GM21526 (cell line): ENCODE results near the gene PGBD5.

Experiments
- ATAC-seq: cut with Tn5 transposase; IDR thresholded peaks from one replicate; pipeline ENCODE4 v1.9.1; 2021; ENCODE audit warnings: moderate library complexity; ENCODE audit not compliant: unreplicated experiment, low FRiP score

The PGBD5 gene

DNA sequence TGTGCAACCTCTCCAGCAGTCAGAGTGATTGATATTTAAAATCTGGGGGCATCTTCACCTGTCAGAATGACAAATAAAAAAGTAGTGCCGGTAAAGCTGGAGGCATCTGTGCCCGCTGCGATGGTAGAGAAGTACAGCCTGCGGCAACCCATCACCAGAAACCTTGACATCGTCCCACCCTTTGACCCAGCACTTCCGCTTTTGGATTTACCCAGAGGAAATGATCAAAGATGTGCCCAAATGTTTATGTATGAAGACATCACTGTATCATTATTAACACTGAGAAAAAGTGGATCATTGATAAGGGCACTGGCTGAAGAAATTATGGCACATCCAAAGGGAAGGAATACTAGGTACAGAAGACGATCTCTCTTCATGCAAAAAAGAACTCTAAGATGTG is 96.0 kb downstream of the PGBD5 start:
- no peak for ATAC-seq

DNA sequence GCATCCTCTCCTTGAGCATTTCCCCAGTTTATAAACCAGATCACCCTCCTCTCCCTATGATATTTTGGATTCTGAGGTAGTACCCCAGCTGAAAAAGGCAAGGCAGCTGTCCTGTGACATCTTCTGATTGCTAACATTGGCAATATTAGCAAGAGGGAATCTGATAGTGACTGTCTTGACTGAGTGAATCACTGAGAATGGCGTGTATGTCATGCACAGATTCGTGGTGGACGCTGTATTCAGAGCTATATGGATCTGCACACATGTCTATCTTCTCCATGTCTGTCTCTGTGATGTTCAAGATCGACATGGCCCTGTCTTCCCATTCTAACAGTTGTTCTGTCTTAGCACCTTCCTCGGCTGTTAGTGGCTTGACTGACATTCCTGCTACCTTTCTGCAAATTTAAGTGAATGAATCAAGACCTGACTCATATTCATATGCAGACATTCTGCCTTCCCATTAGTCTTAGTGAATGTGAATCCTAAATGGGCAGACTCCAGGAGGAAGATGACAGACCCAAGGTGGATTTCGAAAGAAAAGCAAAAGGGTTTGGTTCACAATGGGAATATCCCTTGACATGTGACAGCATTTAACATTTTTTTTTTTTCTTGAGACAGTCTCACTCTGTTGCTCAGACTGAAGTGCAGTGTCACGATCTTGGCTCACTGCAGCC is 97.7 kb downstream of the PGBD5 start:
- ATAC-seq, result no peak

DNA sequence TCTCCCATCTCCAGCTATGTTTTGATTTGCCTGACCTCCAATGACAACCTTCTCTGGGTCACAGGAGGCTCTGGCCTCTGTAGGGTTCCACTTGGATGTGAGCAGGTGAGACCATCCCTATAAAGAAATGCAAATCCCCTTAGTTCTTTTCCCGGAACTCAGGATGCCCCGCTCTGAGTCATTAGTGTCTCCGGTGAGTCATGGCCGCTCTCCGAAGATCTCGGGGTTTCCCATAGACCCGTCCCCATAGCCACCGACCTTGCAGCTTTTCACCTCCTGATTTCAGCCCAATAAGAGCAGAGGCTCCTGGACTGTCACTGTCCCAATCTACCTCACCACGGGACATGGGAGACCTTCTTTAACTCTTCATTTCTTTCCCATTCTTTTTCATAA is 98.2 kb downstream of the PGBD5 start:
- no peak for ATAC-seq

DNA sequence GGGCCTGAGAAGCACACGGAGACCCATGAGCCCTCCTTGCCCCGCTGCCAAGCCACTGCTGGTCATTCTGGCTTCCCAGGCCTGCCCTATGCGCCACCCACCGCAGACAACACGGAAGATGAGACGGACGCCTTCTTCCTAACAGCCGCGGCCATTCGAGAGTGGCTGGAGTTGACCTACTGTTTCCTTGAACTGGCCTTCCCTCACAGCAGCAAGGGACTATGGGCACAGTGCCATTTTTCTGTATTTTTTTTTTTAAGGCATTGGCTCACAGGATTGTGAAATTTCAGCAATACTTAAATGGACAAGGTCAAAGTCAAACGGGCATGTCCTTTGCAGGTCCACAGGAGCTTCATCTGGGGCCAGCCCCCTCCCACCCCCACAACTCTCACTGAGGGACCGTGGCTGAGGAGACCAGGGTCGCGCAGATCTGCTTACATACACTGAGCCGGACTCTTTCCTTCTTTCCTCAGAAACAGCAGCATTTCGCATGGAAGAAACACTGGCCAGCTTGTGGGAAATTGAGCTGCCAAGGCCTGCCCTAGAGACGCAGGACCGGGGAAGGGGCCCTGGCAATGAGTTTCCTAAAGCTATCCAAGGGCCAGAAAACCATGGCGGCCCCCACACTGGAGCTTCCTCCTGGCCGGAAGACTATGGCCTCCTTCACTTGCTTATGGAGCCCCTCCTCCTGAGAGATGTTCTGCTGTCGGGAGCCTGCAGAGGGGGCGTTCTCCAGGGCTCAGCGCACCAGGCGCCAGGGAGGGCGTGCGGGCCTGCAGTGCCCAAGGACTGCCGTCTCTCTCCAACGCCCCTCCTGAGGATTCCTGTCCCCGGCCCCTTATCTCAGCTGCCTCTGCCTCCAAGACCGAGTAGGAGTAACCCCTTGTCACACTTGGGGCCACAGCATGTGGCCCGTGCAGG is 98.9 kb downstream of the PGBD5 start:
- no peak for ATAC-seq

DNA sequence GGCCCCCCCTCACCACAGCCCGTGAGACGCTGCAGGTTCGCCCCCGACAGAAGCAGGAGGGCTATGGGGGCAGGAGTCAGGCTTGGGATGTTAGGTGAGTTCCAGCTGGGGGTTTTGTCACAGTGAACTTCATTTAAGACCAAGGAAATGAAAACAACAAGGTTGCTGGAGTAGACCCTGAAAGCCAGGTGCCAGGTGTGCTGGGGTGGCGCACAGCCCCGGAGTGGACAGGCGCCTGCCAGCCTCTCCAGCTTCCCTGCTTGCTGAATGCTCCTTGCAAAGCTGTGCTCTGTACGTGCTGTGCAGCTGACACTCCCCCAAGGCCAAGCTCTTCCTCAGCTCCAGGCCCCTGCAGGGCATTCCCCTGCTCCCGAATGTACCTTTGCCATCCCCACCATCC is 102.4 kb downstream of the PGBD5 start:
- no peak for ATAC-seq

DNA sequence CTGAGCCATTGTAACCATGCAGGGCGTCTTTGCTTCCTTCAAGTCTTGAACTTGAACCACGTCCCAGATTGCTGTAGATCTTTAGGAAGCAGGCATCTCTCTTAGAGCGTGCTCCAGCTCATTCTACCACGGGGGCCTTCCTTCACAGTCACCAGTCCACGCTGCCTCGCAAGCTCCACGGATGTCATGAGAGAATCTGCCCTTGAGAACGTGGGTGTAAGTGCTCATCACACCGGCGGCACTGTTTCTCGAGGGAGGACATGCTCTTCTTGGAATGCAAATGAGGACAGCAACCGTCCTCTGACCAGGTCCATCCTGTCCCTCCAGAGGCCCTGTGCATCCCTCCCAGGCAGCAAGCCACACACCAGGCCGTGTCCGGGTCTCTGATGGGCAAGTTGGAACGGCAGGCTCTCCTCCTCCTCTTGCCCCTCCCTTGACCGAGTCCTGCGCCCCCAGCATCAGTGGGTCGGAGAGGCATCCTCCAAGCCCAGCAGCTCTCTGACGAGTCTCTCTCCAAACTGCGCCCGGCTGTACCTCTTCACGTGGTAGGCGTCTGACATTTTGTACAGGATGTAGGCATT is 103.1 kb downstream of the PGBD5 start:
- no peak for ATAC-seq

DNA sequence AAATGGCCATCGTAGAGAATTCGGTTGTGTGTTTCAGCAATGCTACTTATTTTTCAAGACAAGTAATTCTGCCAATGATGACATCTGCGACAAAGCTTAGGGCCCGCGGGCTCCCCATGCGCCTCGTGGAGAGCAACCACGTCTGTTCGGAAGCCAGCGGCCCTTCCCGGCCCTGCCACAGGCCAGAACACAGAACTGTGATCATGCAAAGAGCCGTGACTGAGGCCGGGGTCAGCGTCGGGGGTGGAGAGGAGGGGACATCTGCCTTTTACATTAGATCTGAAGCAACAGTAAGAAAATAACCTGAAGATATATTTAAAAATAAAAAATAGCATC is 103.7 kb downstream of the PGBD5 start:
- ATAC-seq, result no peak

DNA sequence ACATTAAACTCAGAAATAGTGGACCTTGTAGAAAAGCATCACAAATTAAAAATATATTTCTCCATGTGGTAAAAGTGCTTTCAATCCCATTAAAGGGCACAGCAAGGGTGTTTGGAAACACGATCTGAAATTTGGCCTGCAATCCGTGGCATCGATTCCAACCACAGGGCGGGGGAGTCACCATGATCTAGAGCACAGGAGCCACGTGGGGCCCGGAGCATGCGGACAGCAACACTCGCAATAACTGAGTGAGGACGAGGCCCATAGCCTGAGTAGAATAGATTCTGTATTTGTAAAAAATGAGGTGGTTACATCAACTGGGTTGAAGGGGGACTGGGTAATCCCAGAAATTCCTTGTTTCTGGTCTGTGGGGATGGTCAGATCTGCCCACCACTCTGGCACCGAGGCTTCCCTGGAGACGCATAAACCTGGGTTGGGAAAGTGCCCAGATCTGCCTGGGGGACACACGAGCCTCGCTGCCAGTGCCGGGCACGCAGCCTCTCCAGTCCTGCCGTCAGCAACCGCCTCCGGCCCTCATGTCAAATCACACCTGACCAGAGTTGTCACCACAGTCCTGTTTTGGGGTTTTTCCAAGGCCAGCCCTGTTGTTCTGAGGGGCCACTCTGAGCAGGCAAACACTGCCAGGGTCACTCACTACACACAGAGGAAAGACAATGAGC is 104.3 kb downstream of the PGBD5 start:
- no peak for ATAC-seq

DNA sequence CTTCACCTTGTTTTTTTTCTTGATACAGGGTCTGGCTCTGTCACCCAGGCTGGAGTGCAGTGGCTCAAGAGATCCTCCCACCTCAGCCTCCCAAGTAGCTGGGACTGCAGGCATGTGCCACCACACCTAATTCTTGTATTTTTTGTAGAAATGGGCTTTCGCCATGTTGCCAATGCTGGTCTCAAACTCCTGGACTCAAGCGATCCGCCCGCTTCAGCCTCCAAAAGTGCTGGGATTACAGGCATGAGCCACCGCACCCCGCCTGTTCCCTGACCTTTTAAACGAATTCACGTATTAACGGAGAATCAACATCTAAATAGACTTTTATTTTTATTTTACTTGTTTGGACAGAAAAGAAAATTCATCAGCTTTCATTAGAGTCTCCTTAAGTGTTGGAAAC is 104.8 kb downstream of the PGBD5 start:
- ATAC-seq, result no peak

DNA sequence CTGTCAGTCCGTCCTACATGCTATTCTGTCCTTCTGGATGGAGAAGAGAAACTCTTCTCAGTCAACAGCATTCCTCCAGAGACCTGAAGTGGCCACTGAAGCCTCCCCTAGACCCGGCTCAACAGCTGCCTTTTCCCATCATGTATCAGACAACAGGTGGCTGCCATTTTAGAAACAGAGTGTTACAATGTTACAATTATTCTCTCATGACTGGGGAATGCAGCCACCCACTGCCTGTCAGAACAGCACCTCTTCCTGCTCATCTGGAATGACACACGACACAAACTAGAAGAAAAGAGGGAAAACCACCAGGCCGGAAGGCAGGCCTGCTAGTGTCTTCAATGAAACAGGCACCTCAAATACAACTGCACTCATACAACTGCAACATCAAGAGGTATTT is 105.3 kb downstream of the PGBD5 start:
- no peak for ATAC-seq

DNA sequence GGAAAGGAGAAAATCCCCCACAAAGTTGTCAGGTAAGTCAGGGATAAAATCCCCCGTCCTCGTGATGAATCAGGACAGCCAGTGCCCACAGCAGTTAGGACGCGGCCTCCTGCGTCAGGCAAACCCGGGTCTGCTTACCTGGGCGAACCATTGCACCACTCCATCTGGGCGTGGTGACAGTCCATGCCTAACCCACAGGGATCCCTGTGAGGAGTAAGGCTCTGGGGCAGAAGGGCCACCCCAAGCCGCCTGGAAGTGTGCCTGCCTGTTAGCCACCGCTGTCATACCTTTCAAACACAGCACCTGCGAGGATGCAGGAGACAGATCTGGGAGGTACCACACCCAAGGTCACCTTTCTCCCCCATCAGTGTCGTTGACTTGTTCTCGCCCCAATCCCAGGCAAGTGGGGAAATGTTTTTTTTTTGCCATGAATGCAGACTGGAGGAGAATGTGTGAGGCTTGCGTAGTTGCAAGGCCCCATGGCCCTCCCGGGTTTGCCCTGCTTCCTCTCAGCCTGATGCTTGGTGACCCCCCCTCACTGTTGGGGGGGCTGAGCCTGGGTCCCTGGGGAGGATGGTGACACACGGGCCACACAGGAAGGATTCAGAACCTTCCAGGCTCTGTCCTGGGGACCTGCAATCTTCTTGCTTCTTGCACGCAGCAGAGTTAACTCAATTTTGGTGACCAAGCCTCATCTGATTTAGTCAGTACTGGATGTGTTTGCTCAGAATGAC is 107.0 kb downstream of the PGBD5 start:
- no peak for ATAC-seq

DNA sequence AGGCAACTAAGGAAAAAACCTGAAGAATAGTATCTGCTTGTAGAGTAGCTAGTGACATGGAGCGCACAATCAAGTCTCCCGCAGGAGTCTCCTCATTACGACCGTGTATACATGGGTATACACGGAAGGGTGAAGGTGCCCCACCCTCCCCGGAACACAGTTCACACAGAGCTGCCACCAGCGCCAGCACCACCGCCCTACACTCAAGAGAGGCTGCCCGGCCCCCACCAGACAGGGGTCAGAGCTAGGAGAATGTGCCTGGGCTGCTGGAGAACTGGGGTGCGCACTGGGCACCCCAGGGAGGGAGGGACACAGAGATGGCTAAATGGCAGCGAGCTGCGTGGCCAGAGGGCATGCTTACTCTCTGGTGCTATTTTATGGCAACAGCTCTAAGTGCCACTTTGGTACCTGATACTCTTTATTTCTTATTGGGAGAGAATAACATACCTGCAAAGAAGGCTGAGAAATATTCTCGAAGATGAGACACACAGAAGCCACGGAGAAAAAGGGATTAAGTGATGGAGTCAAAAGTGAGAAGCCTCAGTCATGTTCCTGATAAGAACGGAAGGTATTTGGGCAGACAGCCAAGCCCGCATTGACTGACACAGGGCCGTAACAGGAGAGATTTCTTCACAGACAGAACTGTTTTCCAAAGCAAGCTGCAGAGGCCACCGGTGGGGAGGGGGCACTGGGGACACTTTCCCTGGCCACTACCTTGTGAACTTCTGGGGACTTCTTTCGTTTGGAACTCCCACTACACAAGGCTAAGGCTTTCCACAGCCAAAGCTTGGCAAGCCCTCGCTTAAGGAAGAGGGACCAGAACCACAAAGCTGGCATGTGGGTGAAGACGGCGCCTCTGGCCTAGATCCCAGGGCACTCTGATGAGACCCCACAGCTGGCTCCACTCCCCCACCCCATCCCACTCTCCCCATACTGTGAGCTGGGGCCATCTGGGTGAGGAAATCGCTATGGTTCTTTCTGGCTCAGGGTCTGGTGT is 108.0 kb downstream of the PGBD5 start:
- ATAC-seq, result no peak

DNA sequence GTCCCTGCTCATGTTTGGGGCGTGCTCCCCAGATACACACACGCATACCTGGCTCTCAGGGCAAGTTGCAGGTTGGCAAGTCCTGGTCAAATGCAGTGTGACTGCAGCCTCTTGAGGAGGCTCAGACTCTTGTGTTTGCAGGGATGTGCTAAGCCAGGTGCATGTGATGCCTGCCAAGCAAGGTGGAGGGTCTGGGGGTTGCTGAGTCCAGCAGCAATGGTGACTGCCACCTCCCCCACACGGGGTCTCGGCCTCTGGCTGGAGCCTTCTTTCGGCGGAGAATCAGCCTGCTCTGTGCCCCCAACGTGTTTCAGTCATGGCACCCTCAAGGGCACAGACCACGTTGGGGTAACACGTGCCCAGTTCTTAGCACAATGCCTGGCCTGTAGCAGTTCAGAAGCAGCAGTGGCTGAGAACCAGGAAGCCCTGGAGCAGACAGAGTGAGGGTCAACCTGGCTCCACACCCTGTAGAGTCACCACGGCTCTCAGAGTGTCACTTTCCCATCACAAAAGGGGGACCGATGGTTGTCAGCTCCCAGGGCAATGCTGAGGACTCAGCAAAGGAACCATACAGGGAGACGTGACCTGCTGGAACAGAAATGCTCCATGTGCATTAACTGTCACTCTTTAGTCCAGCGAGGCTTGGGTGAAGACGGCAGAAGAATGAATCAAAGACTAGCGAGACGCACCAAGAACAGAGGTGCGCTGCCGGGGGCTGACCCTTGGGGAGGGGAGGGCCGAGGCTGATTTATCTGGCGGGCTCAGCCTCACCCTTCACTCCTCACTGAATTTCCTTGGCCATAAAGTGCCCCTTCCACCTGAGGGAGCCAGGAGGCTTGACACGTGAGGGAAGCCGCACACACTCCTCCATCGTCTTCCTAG is 109.0 kb downstream of the PGBD5 start:
- no peak for ATAC-seq

DNA sequence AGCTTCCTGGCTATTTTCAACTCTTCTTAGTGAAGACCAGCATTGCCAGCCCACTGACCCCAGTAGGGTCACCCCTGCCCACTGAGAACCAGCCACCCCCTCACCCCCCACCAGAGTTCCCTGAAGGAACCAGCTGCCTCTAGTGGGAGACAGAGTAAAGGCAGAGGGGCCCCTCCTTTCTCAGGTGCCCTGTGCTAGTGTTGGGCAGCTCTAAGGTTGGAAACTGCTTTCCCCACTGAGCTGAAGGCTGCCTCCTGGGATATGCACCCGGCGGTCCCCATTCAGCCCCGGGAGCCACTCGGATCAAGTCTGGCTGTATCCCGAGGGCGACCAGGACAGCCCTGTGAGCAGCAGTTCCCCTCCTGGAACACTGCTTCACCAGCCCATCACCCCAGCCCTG is 111.0 kb downstream of the PGBD5 start:
- no peak for ATAC-seq

DNA sequence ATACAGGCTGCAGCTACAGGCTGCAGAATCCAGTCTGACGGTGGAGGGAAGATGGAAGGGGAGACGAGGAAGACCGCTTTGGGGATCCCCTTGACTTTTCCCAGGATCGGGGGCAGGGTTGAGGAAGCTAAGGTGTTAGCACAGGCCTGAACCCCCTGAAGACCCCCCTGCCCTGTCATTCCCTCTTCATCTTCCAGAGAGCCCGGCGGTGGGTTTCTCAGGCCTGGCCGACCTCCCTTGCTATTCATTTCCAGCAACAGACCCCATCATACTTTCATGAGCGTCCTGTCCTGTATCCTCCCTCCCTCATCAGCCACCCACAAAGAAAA is 112.0 kb downstream of the PGBD5 start:
- no peak for ATAC-seq

DNA sequence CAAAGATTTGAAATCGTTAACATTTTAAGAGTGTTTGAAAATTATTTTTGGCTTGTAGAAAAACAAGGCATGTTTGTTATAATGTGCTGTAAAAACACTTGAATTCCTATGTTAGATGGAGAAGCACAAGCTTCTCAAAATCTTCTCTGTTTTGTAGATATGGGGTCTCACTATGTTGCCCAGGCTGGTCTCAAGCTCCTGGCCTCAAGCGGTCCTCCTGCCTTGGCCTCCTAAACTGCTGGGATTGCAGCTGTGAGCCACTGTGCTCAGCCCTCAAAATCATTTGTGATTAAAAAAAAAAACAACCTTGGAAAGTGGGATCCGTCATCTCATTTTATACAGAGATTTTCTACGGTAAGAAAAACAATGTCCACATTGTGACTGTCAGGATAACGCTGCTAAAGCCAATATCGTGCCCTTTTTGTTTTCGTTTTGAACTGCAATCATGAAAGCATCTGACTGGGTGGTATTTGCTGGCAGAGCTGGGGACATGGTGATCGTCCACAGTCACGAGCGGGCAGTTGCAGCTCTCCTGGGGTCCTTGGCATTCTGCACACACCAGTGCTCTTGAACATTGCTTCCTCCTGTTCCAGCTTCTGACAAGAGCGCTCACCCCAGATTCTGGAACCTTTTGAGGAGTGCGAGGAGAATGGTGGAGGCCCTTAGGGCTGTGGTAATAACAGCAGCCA is 112.5 kb downstream of the PGBD5 start:
- ATAC-seq, result no peak

DNA sequence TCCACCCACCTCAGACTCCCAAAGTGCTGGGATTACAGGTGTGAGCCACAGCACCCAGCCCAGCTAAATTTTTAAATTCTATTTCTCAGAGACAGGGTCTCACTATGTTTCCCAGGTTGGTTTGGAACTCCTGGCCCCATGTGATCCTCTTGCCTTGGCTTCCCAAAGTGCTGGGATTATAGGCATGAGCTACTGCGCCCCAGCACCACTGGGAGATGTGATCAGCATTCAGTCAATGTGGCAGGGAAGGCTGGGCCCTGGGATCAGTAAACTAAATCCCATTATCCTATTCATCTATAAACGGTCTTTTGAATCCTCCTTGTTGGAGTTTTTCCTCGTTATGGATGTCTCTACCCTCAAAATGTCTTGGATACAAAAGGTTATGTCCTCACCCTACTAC is 113.5 kb downstream of the PGBD5 start:
- ATAC-seq, result no peak
